GM18517 (cell line): ENCODE data around the gene ADGRG4.
"Not testable (repeated sequence)": the region's sequence is repeated elsewhere in the genome, so short reads cannot be mapped to it uniquely, and the experiment has no call there.

ENCODE experiments used
- ATAC-seq: cut with Tn5 transposase; IDR thresholded peaks from one replicate; pipeline ENCODE4 v1.9.1; 2021; ENCODE audit warnings: mild to moderate bottlenecking, moderate library complexity; ENCODE audit not compliant: unreplicated experiment

ADGRG4 gene

GRCh38 chrX:136386173-136386572 is 85.4 kb downstream of the ADGRG4 start:
- no peak for ATAC-seq

GRCh38 chrX:136386826-136387225 is 86.1 kb downstream of the ADGRG4 start:
- ATAC-seq: no peak

- no peak for ATAC-seq
Observed at GRCh38 chrX:136387951-136388502, 87.3 kb downstream of the ADGRG4 start.

GRCh38 chrX:136390921-136391320 is 90.2 kb downstream of the ADGRG4 start:
- ATAC-seq: no peak

- no peak for ATAC-seq
Observed at GRCh38 chrX:136395271-136395670, 94.5 kb downstream of the ADGRG4 start.

- ATAC-seq: no peak
Observed at GRCh38 chrX:136397001-136397400, 96.2 kb downstream of the ADGRG4 start.

GRCh38 chrX:136405126-136405525 is 104.4 kb downstream of the ADGRG4 start:
- no peak for ATAC-seq

GRCh38 chrX:136417806-136418205 is 117.0 kb downstream of the ADGRG4 start:
- ATAC-seq: no peak

- no peak for ATAC-seq
Observed at GRCh38 chrX:136421338-136421737, 120.6 kb downstream of the ADGRG4 start.

GRCh38 chrX:136423724-136424123 is 123.0 kb downstream of the ADGRG4 start:
- ATAC-seq: no peak

- ATAC-seq: no peak
Observed at GRCh38 chrX:136425996-136426395, 125.2 kb downstream of the ADGRG4 start.

GRCh38 chrX:136431625-136432024 is 130.9 kb downstream of the ADGRG4 start:
- no peak for ATAC-seq

- ATAC-seq: no peak
Observed at GRCh38 chrX:136437774-136438173, 137.0 kb downstream of the ADGRG4 start.

- no peak for ATAC-seq
Observed at GRCh38 chrX:136438192-136438591, 137.4 kb downstream of the ADGRG4 start.

- ATAC-seq: not testable (repeated sequence)
Observed at GRCh38 chrX:136445674-136446073, 144.9 kb downstream of the ADGRG4 start.

GRCh38 chrX:136446208-136446607 is 145.4 kb downstream of the ADGRG4 start:
- no peak for ATAC-seq

GRCh38 chrX:136447308-136447707 is 146.5 kb downstream of the ADGRG4 start:
- ATAC-seq: no peak

- no peak for ATAC-seq
Observed at GRCh38 chrX:136447968-136448367, 147.2 kb downstream of the ADGRG4 start.

- no peak for ATAC-seq
Observed at GRCh38 chrX:136450050-136450830, 149.5 kb downstream of the ADGRG4 start.

- no peak for ATAC-seq
Observed at GRCh38 chrX:136452614-136453013, 151.9 kb downstream of the ADGRG4 start.

GRCh38 chrX:136453114-136453513 is 152.4 kb downstream of the ADGRG4 start:
- no peak for ATAC-seq

GRCh38 chrX:136453771-136454170 is 153.0 kb downstream of the ADGRG4 start:
- ATAC-seq: no peak

GRCh38 chrX:136456133-136456532 is 155.4 kb downstream of the ADGRG4 start:
- no peak for ATAC-seq
